RWPE1 (cell line): Measurements from ENCODE around the gene RRAGD.

Experiments used
- CTCF ChIA-PET: fragments of 350-600 bp; sonication (Branson Sonifier 250); formaldehyde crosslinking; extraction: SDS; loops from one replicate; lab custom pipeline; 2021; lab: Yijun Ruan, JAX
- POLR2A ChIA-PET: fragments of 400-600 bp; formaldehyde crosslinking; extraction: SDS; loops from one replicate; lab custom pipeline; 2020; ENCODE audit warnings: antibody characterized with exemption; ENCODE audit not compliant: low non-redundant PET; lab: Yijun Ruan, JAX
- DNase-seq: peaks from one replicate; pipeline ENCODE4 v3.0.0; 2012; ENCODE audit warnings: low spot score
- H3K27ac ChIP-seq: fragments of 450-650 bp; 2 replicates; pipeline ENCODE4 v1.5.1; 2017
- TF ChIP-seq, protein P1 (sequence below): fragments of 450-650 bp; conservative IDR thresholded peaks from 2 replicates; pipeline ENCODE4 v1.5.1; 2017; ENCODE audit warnings: low read depth, mild to moderate bottlenecking

RRAGD gene, protein sequence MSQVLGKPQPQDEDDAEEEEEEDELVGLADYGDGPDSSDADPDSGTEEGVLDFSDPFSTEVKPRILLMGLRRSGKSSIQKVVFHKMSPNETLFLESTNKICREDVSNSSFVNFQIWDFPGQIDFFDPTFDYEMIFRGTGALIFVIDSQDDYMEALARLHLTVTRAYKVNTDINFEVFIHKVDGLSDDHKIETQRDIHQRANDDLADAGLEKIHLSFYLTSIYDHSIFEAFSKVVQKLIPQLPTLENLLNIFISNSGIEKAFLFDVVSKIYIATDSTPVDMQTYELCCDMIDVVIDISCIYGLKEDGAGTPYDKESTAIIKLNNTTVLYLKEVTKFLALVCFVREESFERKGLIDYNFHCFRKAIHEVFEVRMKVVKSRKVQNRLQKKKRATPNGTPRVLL

DNA sequence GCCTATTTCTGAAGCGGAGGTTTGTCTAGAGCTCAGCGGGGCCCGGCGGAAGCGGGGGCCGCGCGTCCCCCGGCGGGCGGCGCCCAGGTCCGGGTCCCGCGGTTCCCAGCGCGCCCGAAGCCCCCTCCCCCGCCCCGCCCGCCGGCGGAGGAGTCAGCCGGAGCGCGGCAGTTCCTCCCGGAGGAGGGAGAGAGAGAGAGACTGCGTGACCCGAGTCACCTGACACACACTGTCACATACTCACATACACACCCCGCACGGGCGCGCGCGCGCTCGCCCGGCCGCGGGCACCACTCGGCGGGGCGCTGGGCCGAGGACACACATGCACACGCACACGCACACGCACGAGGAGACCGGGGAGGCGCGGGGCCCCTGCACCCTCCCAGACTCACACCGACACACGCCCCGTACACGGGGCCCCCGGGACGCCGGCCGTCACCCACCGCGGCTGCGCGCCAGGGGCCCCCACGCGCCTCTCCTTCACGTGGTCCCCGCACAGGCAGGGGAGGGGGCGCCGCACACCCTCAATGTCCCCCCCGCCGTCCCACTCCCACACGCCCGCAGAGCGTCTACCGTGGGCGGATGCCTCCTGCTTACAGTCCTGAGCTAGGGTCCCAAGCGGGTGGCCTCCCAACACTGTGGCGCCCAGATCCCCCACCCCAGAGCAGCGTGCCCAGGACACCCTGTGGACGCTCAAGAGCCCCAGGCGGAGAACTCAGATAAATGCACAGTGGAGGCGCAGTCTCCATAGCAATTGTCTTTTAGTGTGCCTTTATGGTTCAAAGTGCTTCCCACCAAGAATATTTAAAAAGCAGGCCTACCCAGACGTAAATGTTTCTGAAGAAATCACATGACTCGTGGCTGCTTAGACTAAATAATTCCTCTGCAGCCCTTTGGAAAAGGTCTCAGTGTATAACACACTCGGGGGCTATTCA is at the start of gene RRAGD:
RRAGD (minus strand) TSS at position 203 of the 935 bp plus-strand sequence. CDS start 280 bp downstream, outside the sequence.
- DNase-seq, result no peak
- POLR2A ChIA-PET, result interaction anchor here (0.6 kb wide), 1 partner anchor 9 kb away, joined by 3 read pairs; no protein-coding TSS in a partner anchor
- H3K27ac ChIP-seq, result no peak within 1 kb of the TSS
- CTCF ChIA-PET, result interaction anchor here (1.0 to 2.1 kb wide), 3 partner anchors 10 to 197 kb away, joined by 4 to 8 read pairs (median 4); no protein-coding TSS in a partner anchor
- TF ChIP-seq, protein P1, sequence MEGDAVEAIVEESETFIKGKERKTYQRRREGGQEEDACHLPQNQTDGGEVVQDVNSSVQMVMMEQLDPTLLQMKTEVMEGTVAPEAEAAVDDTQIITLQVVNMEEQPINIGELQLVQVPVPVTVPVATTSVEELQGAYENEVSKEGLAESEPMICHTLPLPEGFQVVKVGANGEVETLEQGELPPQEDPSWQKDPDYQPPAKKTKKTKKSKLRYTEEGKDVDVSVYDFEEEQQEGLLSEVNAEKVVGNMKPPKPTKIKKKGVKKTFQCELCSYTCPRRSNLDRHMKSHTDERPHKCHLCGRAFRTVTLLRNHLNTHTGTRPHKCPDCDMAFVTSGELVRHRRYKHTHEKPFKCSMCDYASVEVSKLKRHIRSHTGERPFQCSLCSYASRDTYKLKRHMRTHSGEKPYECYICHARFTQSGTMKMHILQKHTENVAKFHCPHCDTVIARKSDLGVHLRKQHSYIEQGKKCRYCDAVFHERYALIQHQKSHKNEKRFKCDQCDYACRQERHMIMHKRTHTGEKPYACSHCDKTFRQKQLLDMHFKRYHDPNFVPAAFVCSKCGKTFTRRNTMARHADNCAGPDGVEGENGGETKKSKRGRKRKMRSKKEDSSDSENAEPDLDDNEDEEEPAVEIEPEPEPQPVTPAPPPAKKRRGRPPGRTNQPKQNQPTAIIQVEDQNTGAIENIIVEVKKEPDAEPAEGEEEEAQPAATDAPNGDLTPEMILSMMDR, result no peak

DNA sequence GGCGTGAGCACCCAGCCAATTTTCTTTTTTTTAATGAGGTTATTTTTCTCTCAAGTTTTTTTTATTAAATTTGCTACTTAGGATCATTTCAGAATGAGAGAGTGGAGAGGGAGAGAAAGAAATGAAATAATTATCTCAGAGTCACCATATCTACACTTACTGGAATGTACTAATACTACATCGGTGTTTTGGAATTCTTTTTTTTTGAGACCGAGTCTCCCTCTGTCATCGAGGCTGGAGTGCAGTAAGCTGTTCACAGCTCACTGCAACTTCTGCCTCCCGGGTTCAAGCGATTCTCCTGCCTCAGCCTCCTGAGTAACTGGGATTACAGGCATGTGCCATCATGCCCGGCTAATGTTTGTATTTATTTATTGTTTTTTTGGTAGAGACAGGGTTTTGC is 48.6 kb upstream of the RRAGD start:
- ChIA-PET CTCF (interaction anchor here (0.9 kb wide), 1 partner anchor 12 kb away, joined by 3 read pairs; no protein-coding TSS in a partner anchor), POLR2A (no interaction called here)
- TF ChIP-seq, protein P1, result no peak
- DNase-seq, result no peak
- H3K27ac ChIP-seq, result no peak overlapping the region

DNA sequence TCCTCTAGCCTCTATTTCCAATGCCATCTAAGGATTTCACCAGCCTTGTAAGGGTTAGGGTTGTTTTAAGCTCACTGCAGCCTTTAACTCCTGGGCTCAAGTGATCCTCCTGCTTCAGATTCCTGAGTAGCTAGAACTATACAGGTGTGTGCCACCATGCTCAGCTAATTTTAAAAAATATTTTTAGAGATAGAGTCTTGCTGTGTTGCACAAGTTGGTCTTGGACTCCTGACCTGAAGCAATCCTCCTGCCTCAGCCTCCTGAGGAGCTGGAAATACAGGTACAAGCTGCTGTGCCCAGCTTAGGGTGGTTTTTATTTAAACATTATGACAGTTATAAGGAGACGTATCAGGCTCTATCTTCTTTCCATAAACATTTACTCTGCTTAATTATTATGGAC is 47.4 kb upstream of the RRAGD start:
- no peak overlapping the region for H3K27ac ChIP-seq
- TF ChIP-seq, protein P1, result no peak
- no peak for DNase-seq
- CTCF ChIA-PET, result interaction anchor here (1.2 kb wide), 1 partner anchor 9 kb away, joined by 5 read pairs; no protein-coding TSS in a partner anchor
- POLR2A ChIA-PET, result interaction anchor here (1.1 kb wide), 1 partner anchor 23 kb away, joined by 4 read pairs; no protein-coding TSS in a partner anchor

DNA sequence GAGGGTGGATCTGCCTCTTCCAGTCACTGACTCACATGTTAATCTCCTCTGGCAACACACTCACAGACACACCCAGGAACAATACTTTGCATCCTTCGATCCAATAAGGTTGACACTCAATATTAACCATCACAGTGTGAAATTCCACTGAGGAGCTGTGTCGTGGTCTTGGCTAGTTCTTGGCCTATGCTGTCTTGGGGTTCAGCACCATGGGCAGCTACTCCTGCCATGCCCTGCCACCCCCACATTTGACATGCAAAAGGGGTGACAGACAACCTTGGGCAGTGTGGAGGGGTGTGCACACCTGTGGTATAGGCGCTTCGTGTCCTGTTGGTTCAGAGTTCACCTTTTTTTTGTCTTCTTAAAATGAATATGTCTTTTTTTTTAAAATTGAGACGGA is 46.6 kb upstream of the RRAGD start:
- POLR2A ChIA-PET, result interaction anchor here (1.1 kb wide), 1 partner anchor 22 kb away, joined by 4 read pairs; no protein-coding TSS in a partner anchor
- TF ChIP-seq, protein P1, result no peak
- no peak overlapping the region for H3K27ac ChIP-seq
- no peak for DNase-seq
- CTCF ChIA-PET, result interaction anchor here (1.2 kb wide), 1 partner anchor 10 kb away, joined by 5 read pairs; no protein-coding TSS in a partner anchor

DNA sequence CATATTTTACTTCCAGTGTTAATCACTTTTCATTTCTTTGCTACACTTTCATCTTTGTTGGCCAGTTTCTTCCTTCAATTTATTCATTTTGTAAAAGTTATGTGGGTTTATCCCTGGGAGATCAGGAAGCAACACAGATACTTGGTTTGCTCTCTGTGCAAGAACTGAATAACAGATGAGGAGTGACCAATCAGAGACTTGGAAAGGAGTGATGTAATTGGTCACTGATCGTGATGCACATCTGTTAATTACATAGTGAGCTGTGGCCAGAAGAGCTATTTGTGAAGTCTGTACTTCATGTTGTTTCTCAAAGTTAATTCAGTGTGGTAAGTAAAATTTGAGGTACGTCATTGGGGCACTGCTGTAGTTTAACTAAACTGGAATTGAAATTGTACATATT is 42.2 kb upstream of the RRAGD start:
- TF ChIP-seq, protein P1, result no peak
- no peak for DNase-seq
- POLR2A ChIA-PET, result no interaction called here
- CTCF ChIA-PET, result no interaction called here
- H3K27ac ChIP-seq, result no peak overlapping the region

DNA sequence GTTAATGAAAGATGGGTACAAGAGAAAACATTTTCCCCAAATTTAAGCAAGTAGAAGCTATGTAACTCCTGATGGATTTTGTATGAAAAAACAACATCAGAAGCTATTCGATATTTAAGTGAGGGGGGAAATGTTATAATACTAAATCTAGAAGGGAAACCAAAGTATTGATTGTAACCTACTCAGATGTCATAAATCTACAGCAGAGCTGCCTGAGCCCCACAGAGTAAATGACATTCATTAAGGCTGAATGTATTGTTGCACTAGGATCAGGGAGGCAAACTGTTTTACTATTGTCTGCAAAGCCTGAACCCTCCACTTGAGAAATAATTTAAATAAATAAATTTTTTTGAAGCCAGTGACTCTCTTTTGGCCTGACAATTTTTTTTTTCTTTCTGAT is 40.2 kb upstream of the RRAGD start:
- CTCF ChIA-PET, result interaction anchor here (0.7 kb wide), 1 partner anchor 148 kb away, joined by 3 read pairs; no protein-coding TSS in a partner anchor
- POLR2A ChIA-PET, result no interaction called here
- TF ChIP-seq, protein P1, result no peak
- H3K27ac ChIP-seq, result no peak overlapping the region
- DNase-seq, result no peak
